ENCODE data around the gene WDR82. TPM values are rescaled to one million over a fixed set of nuclear protein-coding genes. Genes with fewer than 3 reads are reported as not detected.

The WDR82 gene
- total and polyA plus RNA-seq, 2 of the 4 experiments (the other 2 are of a cell fraction), result 38.1 to 68.1 TPM

- ChIA-PET CTCF (interaction anchor here (0.9 to 1.3 kb wide), 2 partner anchors 40 to 79 kb away, joined by 3 to 6 read pairs; no protein-coding TSS in a partner anchor), POLR2A (ENCODE audit: unreplicated experiment) (interaction anchor here (0.5 kb wide), 1 partner anchor 331 kb away, joined by 8 read pairs; no protein-coding TSS in a partner anchor)
- intact Hi-C loops (cut with micrococcal nuclease), result no loop called here
- Histone ChIP-seq H3K18ac (ENCODE audit: low read depth, low read length) (no peak overlapping the region), H3K79me1 (ENCODE audit: low read depth in 1 of 2, low read length in 2 of 2) (no peaks in the 10 kb centered on the region), H3K4me1 (ENCODE audit: control insufficient read depth, insufficient read depth, low read length) (peaks cover 11% of the 10 kb centered on the region), H3K27ac (ENCODE audit: insufficient read depth, low read length) (no peak overlapping the region), H3K9me3 (ENCODE audit: control insufficient read depth, insufficient read depth, low read length) (no peaks in the 10 kb centered on the region), H3K9me1 (ENCODE audit: insufficient read depth, low read length) (peaks cover 4% of the 10 kb centered on the region), H3K4ac (ENCODE audit: low read depth, low read length) (no peak overlapping the region), H2BK5ac (ENCODE audit: low read depth, low read length, poor library complexity, severe bottlenecking) (no peak overlapping the region), H3K36me3 (ENCODE audit: control insufficient read depth, insufficient read depth, low read length) (no peaks in the 10 kb centered on the region), H3K4me3 (ENCODE audit: insufficient read depth, low read depth, low read length) (no peak overlapping the region), H3K27me3 (ENCODE audit: control insufficient read depth, insufficient read depth, low read length) (no peaks in the 10 kb centered on the region; the same call in 1 of the 2 replicates), H3K14ac (replicated peaks; ENCODE audit: low read depth, low read length) (no peak overlapping the region), H2AFZ (replicated peaks; ENCODE audit: low read length, poor library complexity) (peak overlapping the region; percentile 28), H2BK15ac (ENCODE audit: low read depth, low read length) (no peak overlapping the region), H3K23ac (ENCODE audit: low read depth, low read length) (no peak overlapping the region), H2AK5ac (ENCODE audit: low read depth, low read length) (peak overlapping the region; percentile 10), H4K20me1 (ENCODE audit: insufficient read depth, low read length) (no peaks in the 10 kb centered on the region; the same call in 1 of the 2 replicates), H4K91ac (ENCODE audit: insufficient read depth, low read depth, low read length) (peak overlapping the region; percentile 36; the same call in 1 of the 2 replicates), H2AK9ac (replicated peaks; ENCODE audit: low read depth, low read length, poor library complexity) (peak overlapping the region; percentile 48), H4K5ac (ENCODE audit: low read depth, low read length) (no peak overlapping the region), H3K9ac (ENCODE audit: low read depth, low read length) (no peak overlapping the region), H2BK120ac (ENCODE audit: low read depth, low read length) (no peak overlapping the region), H3K4me2 (ENCODE audit: low read depth, low read length) (no peak overlapping the region), H2BK20ac (ENCODE audit: low read depth, low read length) (no peak overlapping the region), H4K8ac (ENCODE audit: low read depth in 2 of 2, low read length in 2 of 2) (no peak overlapping the region), H3K56ac (ENCODE audit: extremely low read depth, insufficient read depth, low read length) (no peak overlapping the region)
- ATAC-seq (ENCODE audit: low read depth) (peak; percentile 12), DNase-seq (no peak)
- in situ Hi-C loops (cut with MboI; ENCODE audit: low sequenced_read_pairs), result no loop called here
- BruUV-seq (replicated peaks), result no TSS peak
- 54% methylated on average over 4 of the region's 10 CpGs; no CpG with 5 or more reads in 1 of the 2 experiments for WGBS, 2 experiments (ENCODE audit: extremely low coverage in 2 of 2, insufficient read length in 1 of 2)
- dilution Hi-C loops (cut with HindIII; ENCODE audit: low sequenced_read_pairs, unreplicated experiment), result no loop called here
- TF ChIP-seq MAZ (IDR thresholded peaks at IDR 0.05; ENCODE audit: borderline replicate concordance, low read depth, low read length), result no peak
- TF ChIP-seq NFE2L2 (IDR thresholded peaks at IDR 0.05; ENCODE audit: low read depth, low read length), result no peak
- TF ChIP-seq, protein P1, sequence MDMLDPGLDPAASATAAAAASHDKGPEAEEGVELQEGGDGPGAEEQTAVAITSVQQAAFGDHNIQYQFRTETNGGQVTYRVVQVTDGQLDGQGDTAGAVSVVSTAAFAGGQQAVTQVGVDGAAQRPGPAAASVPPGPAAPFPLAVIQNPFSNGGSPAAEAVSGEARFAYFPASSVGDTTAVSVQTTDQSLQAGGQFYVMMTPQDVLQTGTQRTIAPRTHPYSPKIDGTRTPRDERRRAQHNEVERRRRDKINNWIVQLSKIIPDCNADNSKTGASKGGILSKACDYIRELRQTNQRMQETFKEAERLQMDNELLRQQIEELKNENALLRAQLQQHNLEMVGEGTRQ (IDR thresholded peaks at IDR 0.05; ENCODE audit: low read depth, low read length), result no peak
- TF ChIP-seq BHLHE40 (IDR thresholded peaks at IDR 0.05; ENCODE audit: low read depth, low read length), result no peak
- no peak for TF ChIP-seq CHD1 (IDR thresholded peaks at IDR 0.05; ENCODE audit: low read depth, low read length)
- TF ChIP-seq RAD21 (IDR thresholded peaks at IDR 0.05; ENCODE audit: low read length), result no peak
- no peak for TF ChIP-seq MXI1 (IDR thresholded peaks at IDR 0.05; ENCODE audit: borderline replicate concordance, low read depth, low read length)
- TF ChIP-seq RCOR1 (IDR thresholded peaks at IDR 0.05; ENCODE audit: insufficient replicate concordance, low read length), result no peak
- TF ChIP-seq POLR2A (IDR thresholded peaks at IDR 0.05; ENCODE audit: low read depth, low read length), result no peak
- TF ChIP-seq FOS (IDR thresholded peaks at IDR 0.05; ENCODE audit: low read depth, low read length), result no peak
- TF ChIP-seq CTCF (conservative IDR thresholded peaks at IDR 0.05; ENCODE audit: low read depth, low read length), result no peak
- TF ChIP-seq SMC3 (IDR thresholded peaks at IDR 0.05; ENCODE audit: low read depth, low read length), result no peak
- TF ChIP-seq RFX5 (IDR thresholded peaks at IDR 0.05; ENCODE audit: low read depth, low read length), result no peak
- no peak for TF ChIP-seq MAFK (IDR thresholded peaks at IDR 0.05; ENCODE audit: low read depth, low read length)
- TF ChIP-seq, protein P2, sequence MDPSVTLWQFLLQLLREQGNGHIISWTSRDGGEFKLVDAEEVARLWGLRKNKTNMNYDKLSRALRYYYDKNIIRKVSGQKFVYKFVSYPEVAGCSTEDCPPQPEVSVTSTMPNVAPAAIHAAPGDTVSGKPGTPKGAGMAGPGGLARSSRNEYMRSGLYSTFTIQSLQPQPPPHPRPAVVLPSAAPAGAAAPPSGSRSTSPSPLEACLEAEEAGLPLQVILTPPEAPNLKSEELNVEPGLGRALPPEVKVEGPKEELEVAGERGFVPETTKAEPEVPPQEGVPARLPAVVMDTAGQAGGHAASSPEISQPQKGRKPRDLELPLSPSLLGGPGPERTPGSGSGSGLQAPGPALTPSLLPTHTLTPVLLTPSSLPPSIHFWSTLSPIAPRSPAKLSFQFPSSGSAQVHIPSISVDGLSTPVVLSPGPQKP (IDR thresholded peaks at IDR 0.05; ENCODE audit: borderline replicate concordance, low read depth, low read length), result no peak
- no peak for TF ChIP-seq CEBPB (IDR thresholded peaks at IDR 0.05; ENCODE audit: low read depth, low read length)
These were observed 20.9 kb upstream of the WDR82 start for GRCh38 chr3:52299247-52299878.

Data from IMR-90 (cell line).